Measurements from ENCODE around the gene EFCAB12.
"Not testable (repeated sequence)": the region's sequence is repeated elsewhere in the genome, so short reads cannot be mapped to it uniquely, and the experiment has no call there.

Gene EFCAB12

GRCh38 chr3:129384594-129385323 is 43.7 kb downstream of the EFCAB12 start:
- Histone ChIP-seq H3K4me1 (ENCODE audit: insufficient read depth, insufficient read length) (peaks cover 17% of the 10 kb centered on the region), H3K9ac (ENCODE audit: insufficient read length, low read depth) (no peak overlapping the region), H3K36me3 (ENCODE audit: insufficient read depth, insufficient read length, low read length) (peaks cover 31% of the 10 kb centered on the region), H3K9me3 (ENCODE audit: insufficient read depth, low read length) (peaks cover 10% of the 10 kb centered on the region), H3K4me3 (ENCODE audit: insufficient read length, low read depth) (no peak overlapping the region), H3K27me3 (ENCODE audit: insufficient read depth, insufficient read length) (no peaks in the 10 kb centered on the region)
- DNase-seq (ENCODE audit: low read depth, low spot score): no peak
- TF ChIP-seq YY1 (IDR thresholded peaks at IDR 0.05; ENCODE audit: insufficient read depth, insufficient read length) (no peak), ZNF274 (IDR thresholded peaks at IDR 0.05; ENCODE audit: low read depth, low read length) (no peak), SUZ12 (IDR thresholded peaks at IDR 0.05; ENCODE audit: extremely low read depth, insufficient read depth, insufficient read length) (no peak)

GRCh38 chr3:129384103-129384502 is 44.3 kb downstream of the EFCAB12 start:
- peaks cover 17% of the 10 kb centered on the region for H3K9me3 ChIP-seq (ENCODE audit: insufficient read depth, low read length)
- H3K4me3 ChIP-seq (ENCODE audit: insufficient read length, low read depth); DNase-seq (ENCODE audit: low read depth, low spot score); H3K9ac ChIP-seq (ENCODE audit: insufficient read length, low read depth); H3K27me3 ChIP-seq (ENCODE audit: insufficient read depth, insufficient read length): not testable (repeated sequence)
- peaks cover 26% of the 10 kb centered on the region for H3K36me3 ChIP-seq (ENCODE audit: insufficient read depth, insufficient read length, low read length)
- H3K4me1 ChIP-seq (ENCODE audit: insufficient read depth, insufficient read length): peaks cover 12% of the 10 kb centered on the region

- H3K4me3 ChIP-seq (ENCODE audit: insufficient read length, low read depth): no peak overlapping the region
- peak; percentile 62 for DNase-seq (ENCODE audit: low read depth, low spot score)
- peaks cover 26% of the 10 kb centered on the region for H3K36me3 ChIP-seq (ENCODE audit: insufficient read depth, insufficient read length, low read length)
- TF ChIP-seq YY1 (IDR thresholded peaks at IDR 0.05; ENCODE audit: insufficient read depth, insufficient read length) (no peak), ZNF274 (IDR thresholded peaks at IDR 0.05; ENCODE audit: low read depth, low read length) (no peak), SUZ12 (IDR thresholded peaks at IDR 0.05; ENCODE audit: extremely low read depth, insufficient read depth, insufficient read length) (no peak)
- no peaks in the 10 kb centered on the region for H3K27me3 ChIP-seq (ENCODE audit: insufficient read depth, insufficient read length)
- H3K9ac ChIP-seq (ENCODE audit: insufficient read length, low read depth): no peak overlapping the region
- H3K9me3 ChIP-seq (ENCODE audit: insufficient read depth, low read length): peaks cover 24% of the 10 kb centered on the region
- H3K4me1 ChIP-seq (ENCODE audit: insufficient read depth, insufficient read length): peaks cover 12% of the 10 kb centered on the region
These were observed 45.1 kb downstream of the EFCAB12 start for GRCh38 chr3:129383292-129383860.

- Histone ChIP-seq H3K9ac (ENCODE audit: insufficient read length, low read depth) (no peak overlapping the region), H3K36me3 (ENCODE audit: insufficient read depth, insufficient read length, low read length) (peaks cover 20% of the 10 kb centered on the region), H3K4me1 (ENCODE audit: insufficient read depth, insufficient read length) (peaks cover 12% of the 10 kb centered on the region), H3K4me3 (ENCODE audit: insufficient read length, low read depth) (no peak overlapping the region), H3K27me3 (ENCODE audit: insufficient read depth, insufficient read length) (no peaks in the 10 kb centered on the region), H3K9me3 (ENCODE audit: insufficient read depth, low read length) (peaks cover 34% of the 10 kb centered on the region)
- DNase-seq (ENCODE audit: low read depth, low spot score): no peak
- TF ChIP-seq SUZ12 (IDR thresholded peaks at IDR 0.05; ENCODE audit: extremely low read depth, insufficient read depth, insufficient read length) (no peak), YY1 (IDR thresholded peaks at IDR 0.05; ENCODE audit: insufficient read depth, insufficient read length) (no peak), ZNF274 (IDR thresholded peaks at IDR 0.05; ENCODE audit: low read depth, low read length) (no peak)
These were observed 46.1 kb downstream of the EFCAB12 start for GRCh38 chr3:129382366-129382765.

GRCh38 chr3:129379582-129380358 is 48.7 kb downstream of the EFCAB12 start:
- Histone ChIP-seq H3K9ac (ENCODE audit: insufficient read length, low read depth) (no peak overlapping the region), H3K4me1 (ENCODE audit: insufficient read depth, insufficient read length) (peaks cover 7% of the 10 kb centered on the region), H3K27me3 (ENCODE audit: insufficient read depth, insufficient read length) (no peaks in the 10 kb centered on the region), H3K36me3 (ENCODE audit: insufficient read depth, insufficient read length, low read length) (no peaks in the 10 kb centered on the region), H3K4me3 (ENCODE audit: insufficient read length, low read depth) (no peak overlapping the region), H3K9me3 (ENCODE audit: insufficient read depth, low read length) (peaks cover 40% of the 10 kb centered on the region)
- TF ChIP-seq YY1 (IDR thresholded peaks at IDR 0.05; ENCODE audit: insufficient read depth, insufficient read length): no peak
- no peak for TF ChIP-seq SUZ12 (IDR thresholded peaks at IDR 0.05; ENCODE audit: extremely low read depth, insufficient read depth, insufficient read length)
- TF ChIP-seq ZNF274 (IDR thresholded peaks at IDR 0.05; ENCODE audit: low read depth, low read length): no peak
- DNase-seq (ENCODE audit: low read depth, low spot score): no peak

- H3K27me3 ChIP-seq (ENCODE audit: insufficient read depth, insufficient read length): no peaks in the 10 kb centered on the region
- H3K4me1 ChIP-seq (ENCODE audit: insufficient read depth, insufficient read length): peaks cover 7% of the 10 kb centered on the region
- TF ChIP-seq YY1 (IDR thresholded peaks at IDR 0.05; ENCODE audit: insufficient read depth, insufficient read length) (no peak), ZNF274 (IDR thresholded peaks at IDR 0.05; ENCODE audit: low read depth, low read length) (no peak)
- H3K9ac ChIP-seq (ENCODE audit: insufficient read length, low read depth): no peak overlapping the region
- no peak for DNase-seq (ENCODE audit: low read depth, low spot score)
- no peak overlapping the region for H3K4me3 ChIP-seq (ENCODE audit: insufficient read length, low read depth)
- peaks cover 40% of the 10 kb centered on the region for H3K9me3 ChIP-seq (ENCODE audit: insufficient read depth, low read length)
- H3K36me3 ChIP-seq (ENCODE audit: insufficient read depth, insufficient read length, low read length): no peaks in the 10 kb centered on the region
These were observed 49.5 kb downstream of the EFCAB12 start for GRCh38 chr3:129378949-129379348.

- Histone ChIP-seq H3K36me3 (ENCODE audit: insufficient read depth, insufficient read length, low read length) (no peaks in the 10 kb centered on the region), H3K27me3 (ENCODE audit: insufficient read depth, insufficient read length) (no peaks in the 10 kb centered on the region), H3K4me1 (ENCODE audit: insufficient read depth, insufficient read length) (peaks cover 7% of the 10 kb centered on the region), H3K9me3 (ENCODE audit: insufficient read depth, low read length) (peaks cover 40% of the 10 kb centered on the region), H3K9ac (ENCODE audit: insufficient read length, low read depth) (no peak overlapping the region), H3K4me3 (ENCODE audit: insufficient read length, low read depth) (no peak overlapping the region)
- no peak for DNase-seq (ENCODE audit: low read depth, low spot score)
- no peak for TF ChIP-seq SUZ12 (IDR thresholded peaks at IDR 0.05; ENCODE audit: extremely low read depth, insufficient read depth, insufficient read length)
- no peak for TF ChIP-seq ZNF274 (IDR thresholded peaks at IDR 0.05; ENCODE audit: low read depth, low read length)
- no peak for TF ChIP-seq YY1 (IDR thresholded peaks at IDR 0.05; ENCODE audit: insufficient read depth, insufficient read length)
These were observed 50.8 kb downstream of the EFCAB12 start for GRCh38 chr3:129377615-129378014.
